Kidney (tissue), 14 donors: ENCODE data around the gene AOPEP. TPM values are rescaled to one million over a fixed set of nuclear protein-coding genes. Genes with fewer than 3 reads are reported as not detected.

Experiments
- DNase-seq, 5 donors: peaks; one replicate each; pipeline ENCODE4 v3.0.0-alpha.2; 2013 to 2020
- FAIRE-seq: peaks from 2 replicates; lab custom pipeline; 2012; peaks lifted over from hg19 to GRCh38; lab: Jason Lieb, UNC
- H3K27ac ChIP-seq, 2 donors: one replicate each; pipeline ENCODE4 v1.7.0; 2013; ENCODE audit warnings: low read depth in 2 of 2, low read length in 2 of 2, inconsistent platforms in 1 of 2
- H3K27me3 ChIP-seq: one replicate; pipeline ENCODE4 v1.7.1; 2013; ENCODE audit warnings: low read length, inconsistent platforms; ENCODE audit not compliant: control insufficient read depth, insufficient read depth
- H3K36me3 ChIP-seq, 3 donors: one replicate each; pipeline versions ENCODE4 v1.7.0 to v1.7.1; 2013; ENCODE audit warnings: low read length in 3 of 3, control low read depth in 1 of 3, inconsistent platforms in 1 of 3; ENCODE audit not compliant: insufficient read depth in 3 of 3, control insufficient read depth in 2 of 3
- H3K4me1 ChIP-seq, 3 donors: one replicate each; pipeline versions ENCODE4 v1.7.0 to v1.7.1; 2013; ENCODE audit warnings: low read length in 3 of 3, inconsistent platforms in 1 of 3, low read depth in 1 of 3; ENCODE audit not compliant: control insufficient read depth in 2 of 3, insufficient read depth in 2 of 3
- H3K4me3 ChIP-seq, 3 donors: one replicate each; pipeline versions ENCODE4 v1.7.0 to v1.8.1; 2013; ENCODE audit warnings: low read length in 3 of 3, control low read depth in 1 of 3, inconsistent platforms in 1 of 3
- H3K9ac ChIP-seq, 3 donors: one replicate each; pipeline versions ENCODE4 v1.7.0 to v1.7.1; 2013; ENCODE audit warnings: low read length in 3 of 3, control low read depth in 1 of 3, inconsistent platforms in 1 of 3
- H3K9me3 ChIP-seq, 3 donors: one replicate each; pipeline versions ENCODE4 v1.7.0 to v1.7.1; 2013; ENCODE audit warnings: low read length in 3 of 3, control low read depth in 1 of 3, inconsistent platforms in 1 of 3; ENCODE audit not compliant: control insufficient read depth in 2 of 3, insufficient read depth in 1 of 3
- intact Hi-C: fragments of 100-400 bp; cut with DNase I; formaldehyde crosslinking; loops from one replicate; pipeline ENCODE4 v1.11.1; 2022
- polyA plus RNA-seq: library from polyadenylated mRNA; stranded (reverse); fragments of 350-450 nt; fragmentation: Illumina TruSeq; extraction: RNeasy Lipid Tissue Mini Kit (QIAGEN cat#74804); gene quantifications from one replicate; pipeline ENCODE4 v1.2.3, GENCODE V29; 2014; ENCODE audit warnings: low read depth, low replicate concordance; ENCODE audit not compliant: insufficient read depth
- total RNA-seq: library from RNA; stranded (reverse); fragmentation: NEBNext Ultra II Directional; extraction: Animal tissue kit (Norgen Biotek cat#: 25700); gene quantifications from one replicate; pipeline ENCODE4 v1.2.1, GENCODE V29; 2021
- TF ChIP-seq, protein P1 (sequence below): IDR thresholded peaks from 3 replicates; pipeline ENCODE4 v1.5.1; 2012; ENCODE audit warnings: mild to moderate bottlenecking, moderate library complexity, borderline replicate concordance; ENCODE audit not compliant: insufficient read depth; ENCODE audit errors: extremely low read depth
- donor health status: control.
- donor health status: control.
- donor health status: control.
- donor health status: control.
- donor health status: control.
- donor health status: DM: yes; HTN: yes; CAD: no.
- donor health status: Normal renal cell carcinoma (clear cell type).

The AOPEP gene
- total and polyA plus RNA-seq, 2 donors from 2014 or later, result 52.2 to 119 TPM

DNA sequence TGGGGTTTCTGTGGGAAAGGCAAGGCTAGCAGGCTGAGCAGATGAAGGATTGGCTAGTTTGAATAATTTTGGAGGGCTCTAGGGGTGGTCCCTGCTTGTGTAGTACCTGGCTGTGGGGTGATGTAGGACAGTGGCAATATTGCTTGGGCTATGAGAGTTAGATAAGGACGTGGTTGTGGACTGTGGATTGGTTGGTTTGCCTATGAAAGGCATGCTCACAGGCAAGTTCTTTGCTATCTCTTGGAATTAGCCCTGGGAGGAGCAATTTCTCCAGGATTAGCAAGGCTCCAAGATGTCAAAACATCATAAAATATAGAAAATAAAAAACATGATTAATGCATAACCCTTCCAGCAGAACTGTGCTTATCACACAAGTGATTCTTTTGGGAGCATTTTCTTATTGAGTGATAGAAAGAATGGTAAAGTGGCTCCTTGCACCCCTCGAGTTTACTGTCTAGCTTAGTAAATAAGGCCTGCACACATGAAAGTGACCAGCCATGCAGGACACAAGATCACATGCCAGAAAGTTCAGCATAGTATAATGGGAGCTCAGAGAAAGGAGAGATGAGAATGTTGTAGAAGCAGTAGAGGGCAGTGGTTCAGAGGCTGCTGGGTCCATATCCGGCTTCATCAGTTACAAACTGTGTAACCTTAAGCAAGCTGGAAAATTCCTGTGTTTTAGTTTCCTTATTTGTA is 13.8 kb downstream of the AOPEP start:
- peak in 3 of 5 donors; percentile 29 to 73 (median 70) for DNase-seq
- TF ChIP-seq, protein P1, sequence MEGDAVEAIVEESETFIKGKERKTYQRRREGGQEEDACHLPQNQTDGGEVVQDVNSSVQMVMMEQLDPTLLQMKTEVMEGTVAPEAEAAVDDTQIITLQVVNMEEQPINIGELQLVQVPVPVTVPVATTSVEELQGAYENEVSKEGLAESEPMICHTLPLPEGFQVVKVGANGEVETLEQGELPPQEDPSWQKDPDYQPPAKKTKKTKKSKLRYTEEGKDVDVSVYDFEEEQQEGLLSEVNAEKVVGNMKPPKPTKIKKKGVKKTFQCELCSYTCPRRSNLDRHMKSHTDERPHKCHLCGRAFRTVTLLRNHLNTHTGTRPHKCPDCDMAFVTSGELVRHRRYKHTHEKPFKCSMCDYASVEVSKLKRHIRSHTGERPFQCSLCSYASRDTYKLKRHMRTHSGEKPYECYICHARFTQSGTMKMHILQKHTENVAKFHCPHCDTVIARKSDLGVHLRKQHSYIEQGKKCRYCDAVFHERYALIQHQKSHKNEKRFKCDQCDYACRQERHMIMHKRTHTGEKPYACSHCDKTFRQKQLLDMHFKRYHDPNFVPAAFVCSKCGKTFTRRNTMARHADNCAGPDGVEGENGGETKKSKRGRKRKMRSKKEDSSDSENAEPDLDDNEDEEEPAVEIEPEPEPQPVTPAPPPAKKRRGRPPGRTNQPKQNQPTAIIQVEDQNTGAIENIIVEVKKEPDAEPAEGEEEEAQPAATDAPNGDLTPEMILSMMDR, result no peak
- intact Hi-C loops, result no loop called here
- H3K36me3 ChIP-seq, result peaks cover 0 to 5% (median 0%) of the 10 kb centered on the region in 3 donors
- FAIRE-seq, result no peak
- peaks cover 5 to 14% (median 6%) of the 10 kb centered on the region in 3 donors for H3K4me1 ChIP-seq
- H3K27ac ChIP-seq, result no peak overlapping the region
- no peak overlapping the region for H3K9ac ChIP-seq
- no peaks in the 10 kb centered on the region for H3K9me3 ChIP-seq
- H3K27me3 ChIP-seq, result no peaks in the 10 kb centered on the region
- no peak overlapping the region for H3K4me3 ChIP-seq

DNA sequence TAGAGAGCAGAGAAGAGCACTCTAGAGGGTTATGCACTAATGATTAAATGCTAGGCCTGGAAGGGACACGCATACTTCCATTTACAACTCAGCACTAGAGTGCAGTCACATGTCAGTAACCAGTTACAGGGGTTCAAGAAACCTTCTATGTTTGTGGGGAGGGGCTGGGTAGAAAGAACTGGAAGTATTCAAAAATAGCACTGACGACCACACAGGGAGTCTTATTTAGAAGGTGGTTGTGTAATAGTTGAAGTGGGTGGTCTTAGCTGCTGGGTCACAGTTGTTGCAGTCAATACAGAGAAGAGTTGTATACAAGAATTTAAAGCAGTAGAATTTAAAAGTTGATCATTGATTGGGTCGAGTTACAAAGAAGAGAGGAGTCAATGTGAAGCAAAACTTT is 15.4 kb downstream of the AOPEP start:
- intact Hi-C loops, result no loop called here
- H3K4me3 ChIP-seq, result no peak overlapping the region
- TF ChIP-seq, protein P1, result no peak
- FAIRE-seq (no peak), DNase-seq (peak in 2 of 5 donors; percentile 35 to 66)
- no peaks in the 10 kb centered on the region for H3K36me3 ChIP-seq
- H3K27ac ChIP-seq, result no peak overlapping the region
- no peaks in the 10 kb centered on the region for H3K27me3 ChIP-seq
- peaks cover 5 to 14% (median 6%) of the 10 kb centered on the region in 3 donors for H3K4me1 ChIP-seq
- H3K9ac ChIP-seq, result no peak overlapping the region
- H3K9me3 ChIP-seq, result no peaks in the 10 kb centered on the region

DNA sequence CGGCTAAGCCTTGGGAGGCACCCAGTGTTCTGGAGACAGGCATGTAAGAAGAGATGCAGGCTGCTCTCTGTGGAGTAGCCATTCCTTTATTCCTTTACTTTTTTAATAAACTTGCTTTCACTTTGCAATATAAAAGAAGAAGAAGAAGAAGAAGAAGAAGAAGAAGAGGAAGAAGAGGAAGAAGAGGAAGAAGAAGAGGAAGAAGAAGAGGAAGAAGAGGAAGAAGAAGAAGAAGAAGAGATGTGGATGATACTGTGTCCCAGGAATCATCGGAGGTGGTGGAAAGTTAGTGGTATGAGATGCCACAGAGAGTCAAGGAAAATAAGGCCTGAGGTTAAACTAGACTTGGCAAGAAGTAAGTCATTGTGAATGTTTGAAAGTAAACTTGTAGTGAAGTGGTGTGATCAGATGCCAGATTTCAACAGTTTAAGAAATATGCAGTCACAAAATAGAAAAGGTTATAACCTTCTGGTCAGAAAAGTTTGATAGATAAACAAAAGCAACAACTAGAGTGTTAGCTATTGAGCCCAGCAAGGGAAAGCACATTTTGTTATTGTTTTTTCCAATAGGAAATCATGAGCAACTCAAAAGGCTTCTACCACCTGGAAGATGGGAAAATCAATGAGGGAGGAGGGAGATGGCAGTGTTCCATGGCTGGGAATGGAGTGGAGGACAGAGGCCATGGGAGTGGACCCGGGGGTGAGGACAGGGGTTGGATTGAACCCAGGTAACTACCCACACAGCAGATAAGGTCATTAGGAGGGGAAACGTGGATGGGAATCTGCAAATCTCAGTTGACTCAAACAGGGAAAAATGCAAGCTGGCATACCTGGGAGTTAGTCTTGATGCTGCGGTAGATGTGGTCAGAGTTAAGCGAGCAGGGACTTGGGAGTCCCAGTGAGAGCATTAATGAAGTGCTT is 16.8 kb downstream of the AOPEP start:
- Histone ChIP-seq H3K9me3 (no peaks in the 10 kb centered on the region), H3K27ac (no peak overlapping the region), H3K4me3 (no peak overlapping the region), H3K9ac (no peak overlapping the region), H3K36me3 (no peaks in the 10 kb centered on the region), H3K27me3 (no peaks in the 10 kb centered on the region), H3K4me1 (peaks cover 5 to 14% (median 6%) of the 10 kb centered on the region in 3 donors)
- DNase-seq, result no peak
- no peak for FAIRE-seq
- intact Hi-C loops, result no loop called here
- TF ChIP-seq, protein P1, result no peak
